ENCODE results near the gene PRRG2.

- TF ChIP-seq CTCF (conservative IDR thresholded peaks at IDR 0.05): no peak
- TF ChIP-seq ZFX (IDR thresholded peaks at IDR 0.05): no peak
Observed at GRCh38 chr19:49558591-49558990, 22.5 kb upstream of the PRRG2 start.
